ENCODE data around the gene LRRC7.

LRRC7 gene

GRCh38 chr1:69587391-69587790, 19.7 kb downstream of the LRRC7 start:
- FAIRE-seq (no peak), DNase-seq (ENCODE audit: insufficient read length, low spot score) (no peak)
- TF ChIP-seq, protein P1, sequence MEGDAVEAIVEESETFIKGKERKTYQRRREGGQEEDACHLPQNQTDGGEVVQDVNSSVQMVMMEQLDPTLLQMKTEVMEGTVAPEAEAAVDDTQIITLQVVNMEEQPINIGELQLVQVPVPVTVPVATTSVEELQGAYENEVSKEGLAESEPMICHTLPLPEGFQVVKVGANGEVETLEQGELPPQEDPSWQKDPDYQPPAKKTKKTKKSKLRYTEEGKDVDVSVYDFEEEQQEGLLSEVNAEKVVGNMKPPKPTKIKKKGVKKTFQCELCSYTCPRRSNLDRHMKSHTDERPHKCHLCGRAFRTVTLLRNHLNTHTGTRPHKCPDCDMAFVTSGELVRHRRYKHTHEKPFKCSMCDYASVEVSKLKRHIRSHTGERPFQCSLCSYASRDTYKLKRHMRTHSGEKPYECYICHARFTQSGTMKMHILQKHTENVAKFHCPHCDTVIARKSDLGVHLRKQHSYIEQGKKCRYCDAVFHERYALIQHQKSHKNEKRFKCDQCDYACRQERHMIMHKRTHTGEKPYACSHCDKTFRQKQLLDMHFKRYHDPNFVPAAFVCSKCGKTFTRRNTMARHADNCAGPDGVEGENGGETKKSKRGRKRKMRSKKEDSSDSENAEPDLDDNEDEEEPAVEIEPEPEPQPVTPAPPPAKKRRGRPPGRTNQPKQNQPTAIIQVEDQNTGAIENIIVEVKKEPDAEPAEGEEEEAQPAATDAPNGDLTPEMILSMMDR (IDR thresholded peaks at IDR 0.05; ENCODE audit: insufficient read depth, missing control alignments) = no peak

DNA sequence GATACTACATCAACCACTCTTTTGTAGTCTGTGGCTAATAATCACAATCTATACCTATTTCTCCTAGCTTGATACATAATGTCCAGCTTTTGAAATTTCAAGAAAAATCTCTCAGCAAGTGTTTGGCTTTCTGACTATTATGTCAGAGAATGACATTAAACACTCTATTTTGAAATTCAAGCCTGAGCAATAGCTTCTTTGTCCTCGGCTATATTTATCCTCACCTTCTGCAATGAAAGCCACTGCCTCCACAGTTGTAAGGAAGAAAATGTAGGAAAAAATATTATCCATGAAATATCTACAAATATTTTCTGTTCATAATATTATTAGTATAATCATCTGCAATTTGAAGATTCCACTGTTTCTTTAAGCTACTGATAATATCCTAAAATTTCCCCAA, 22.1 kb downstream of the LRRC7 start:
- FAIRE-seq = no peak
- TF ChIP-seq, protein P1 (IDR thresholded peaks at IDR 0.05; ENCODE audit: insufficient read depth, missing control alignments) = no peak
- DNase-seq (ENCODE audit: insufficient read length, low spot score) = no peak

GRCh38 chr1:69592341-69592740, 24.6 kb downstream of the LRRC7 start:
- no peak for FAIRE-seq
- DNase-seq (ENCODE audit: insufficient read length, low spot score) = no peak
- TF ChIP-seq, protein P1 (IDR thresholded peaks at IDR 0.05; ENCODE audit: insufficient read depth, missing control alignments) = no peak

DNA sequence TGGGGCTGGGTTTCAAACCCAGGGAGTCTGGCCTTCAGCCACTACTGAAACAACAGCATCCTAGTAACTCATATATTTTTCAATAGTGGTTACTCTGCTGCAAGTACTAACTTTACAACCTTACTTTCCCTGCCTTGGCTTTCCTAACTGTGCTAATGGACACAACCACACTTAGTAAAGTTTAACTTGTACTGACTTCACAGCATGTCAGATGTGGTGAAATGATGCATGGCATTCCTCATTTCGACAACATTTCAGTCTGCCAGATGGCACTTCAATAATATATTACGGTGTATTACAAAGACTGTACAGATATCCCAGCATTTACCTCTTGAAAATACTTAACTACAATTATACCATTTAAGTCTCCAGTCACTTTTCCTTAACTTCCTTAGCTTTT, 27.8 kb downstream of the LRRC7 start:
- no peak for FAIRE-seq

DNA sequence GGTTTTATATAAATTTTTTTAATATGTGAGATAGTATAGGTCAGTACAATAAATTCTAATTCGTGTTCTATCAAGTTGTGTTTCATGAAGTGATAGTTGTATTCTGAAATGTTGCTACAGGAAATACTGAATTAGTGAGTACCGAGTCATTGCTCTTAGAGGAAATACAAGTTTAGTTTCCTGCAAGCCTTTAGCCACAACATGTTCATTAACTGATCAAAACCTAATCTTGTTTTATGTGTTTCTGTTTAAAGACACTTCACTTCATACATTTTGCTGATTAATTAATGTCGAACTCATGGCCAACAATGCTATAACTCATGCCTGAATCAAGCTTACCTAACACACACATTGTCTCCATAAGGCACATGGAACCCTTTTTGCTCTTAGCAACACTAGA, 43.6 kb downstream of the LRRC7 start:
- FAIRE-seq (no peak), DNase-seq (ENCODE audit: insufficient read length, low spot score) (no peak)
- TF ChIP-seq, protein P1 (IDR thresholded peaks at IDR 0.05; ENCODE audit: insufficient read depth, missing control alignments) = no peak

More for the DNA sequence above, 27.8 kb downstream of the LRRC7 start:
- no peak for DNase-seq (ENCODE audit: insufficient read length, low spot score)
- TF ChIP-seq, protein P1 (IDR thresholded peaks at IDR 0.05; ENCODE audit: insufficient read depth, missing control alignments) = no peak

DNA sequence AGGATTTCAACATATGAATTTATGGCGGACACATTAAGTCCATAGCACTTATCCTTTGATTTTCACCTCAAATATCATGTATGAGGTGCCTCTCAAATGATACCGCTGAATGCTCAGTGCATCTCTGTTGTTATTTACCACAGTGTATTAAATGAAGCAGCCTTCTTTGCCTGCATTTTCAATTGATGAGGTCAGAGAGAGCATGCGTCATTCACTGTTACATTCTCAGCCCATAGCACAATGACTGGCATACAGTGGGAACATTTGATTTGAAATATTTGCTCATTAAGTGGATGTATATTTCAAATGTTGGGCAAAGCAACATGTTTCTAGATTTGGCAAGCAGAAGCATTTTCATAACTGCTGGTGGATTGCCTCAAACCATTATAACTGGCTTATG, 45.7 kb downstream of the LRRC7 start:
- no peak for DNase-seq (ENCODE audit: insufficient read length, low spot score)
- FAIRE-seq = no peak
- TF ChIP-seq, protein P1 (IDR thresholded peaks at IDR 0.05; ENCODE audit: insufficient read depth, missing control alignments) = no peak

GRCh38 chr1:69638673-69639072, 71.0 kb downstream of the LRRC7 start:
- FAIRE-seq (no peak), DNase-seq (ENCODE audit: insufficient read length, low spot score) (no peak)
- TF ChIP-seq, protein P1 (IDR thresholded peaks at IDR 0.05; ENCODE audit: insufficient read depth, missing control alignments) = no peak

Data from D721Med (cell line).